HG02973 (cell line): Measurements from ENCODE around the gene KRTAP10-6.
"Not testable (repeated sequence)": the region's sequence is repeated elsewhere in the genome, so short reads cannot be mapped to it uniquely, and the experiment has no call there.

Source experiments
- ATAC-seq: cut with Tn5 transposase; IDR thresholded peaks from one replicate; pipeline ENCODE4 v1.9.1; 2021; ENCODE audit warnings: moderate library complexity; ENCODE audit not compliant: unreplicated experiment

KRTAP10-6 gene

DNA sequence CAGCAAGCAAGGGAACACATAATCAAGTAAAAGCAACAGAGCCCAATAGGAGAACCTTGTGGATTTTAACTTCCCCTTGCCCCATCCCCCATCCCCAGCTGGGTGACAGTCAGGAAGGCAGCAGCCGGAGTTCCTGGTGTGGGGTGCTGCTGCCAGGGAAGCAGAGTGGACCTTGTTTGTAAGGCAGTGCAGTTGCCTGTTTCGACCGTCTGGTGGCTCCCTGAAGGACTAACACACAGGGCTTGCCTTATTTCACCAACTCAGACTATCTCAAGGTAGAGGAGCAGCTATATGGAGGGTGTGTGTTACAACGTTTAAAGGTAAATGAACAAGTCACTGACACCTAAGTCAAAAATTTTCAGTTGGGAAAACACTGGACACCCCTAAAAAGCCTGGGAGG, 26.2 kb upstream of the KRTAP10-6 start:
- no peak for ATAC-seq

DNA sequence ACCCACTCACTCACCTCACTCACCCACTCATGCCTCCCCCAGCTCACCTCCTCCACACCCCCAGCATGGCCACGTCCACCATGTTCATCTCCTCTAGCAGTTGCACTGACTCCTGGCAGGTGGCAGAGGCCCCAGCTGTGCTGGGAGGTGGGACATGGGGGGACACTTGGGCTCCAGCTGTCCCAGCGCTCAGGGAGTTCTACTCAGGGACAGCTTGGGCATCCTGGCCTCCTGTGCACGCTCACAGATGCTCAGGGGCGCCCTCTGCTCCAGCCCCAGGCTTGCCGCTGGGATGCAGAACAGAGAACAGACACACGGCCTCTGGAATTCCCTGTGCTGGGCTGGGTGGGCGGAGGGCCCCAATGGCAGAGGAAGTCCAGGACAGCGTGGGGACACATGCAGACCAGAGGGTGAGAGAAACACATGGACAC, 24.8 kb upstream of the KRTAP10-6 start:
- ATAC-seq: no peak

DNA sequence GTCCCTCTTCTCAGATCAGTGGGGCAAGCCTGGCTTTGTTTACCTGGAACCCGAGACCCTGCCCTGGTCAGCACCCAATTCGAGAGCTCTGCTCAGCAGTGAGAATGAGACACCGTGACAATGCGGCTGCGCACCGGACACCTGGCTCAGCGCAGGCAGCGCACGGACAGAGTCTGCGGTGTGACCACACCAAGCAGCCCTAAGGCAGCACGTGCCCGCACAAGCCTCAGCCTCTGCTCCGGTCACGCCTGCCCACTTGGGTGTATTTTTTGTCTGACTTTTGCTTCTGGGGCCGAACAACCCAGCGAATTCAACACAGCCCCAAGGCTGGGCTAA, 24.3 kb upstream of the KRTAP10-6 start:
- no peak for ATAC-seq

- no peak for ATAC-seq
Observed at GRCh38 chr21:44615911-44616590, 23.7 kb upstream of the KRTAP10-6 start.

GRCh38 chr21:44615466-44615865, 23.2 kb upstream of the KRTAP10-6 start:
- no peak for ATAC-seq

GRCh38 chr21:44614961-44615391, 22.7 kb upstream of the KRTAP10-6 start:
- no peak for ATAC-seq

GRCh38 chr21:44614161-44614631, 21.9 kb upstream of the KRTAP10-6 start:
- no peak for ATAC-seq

DNA sequence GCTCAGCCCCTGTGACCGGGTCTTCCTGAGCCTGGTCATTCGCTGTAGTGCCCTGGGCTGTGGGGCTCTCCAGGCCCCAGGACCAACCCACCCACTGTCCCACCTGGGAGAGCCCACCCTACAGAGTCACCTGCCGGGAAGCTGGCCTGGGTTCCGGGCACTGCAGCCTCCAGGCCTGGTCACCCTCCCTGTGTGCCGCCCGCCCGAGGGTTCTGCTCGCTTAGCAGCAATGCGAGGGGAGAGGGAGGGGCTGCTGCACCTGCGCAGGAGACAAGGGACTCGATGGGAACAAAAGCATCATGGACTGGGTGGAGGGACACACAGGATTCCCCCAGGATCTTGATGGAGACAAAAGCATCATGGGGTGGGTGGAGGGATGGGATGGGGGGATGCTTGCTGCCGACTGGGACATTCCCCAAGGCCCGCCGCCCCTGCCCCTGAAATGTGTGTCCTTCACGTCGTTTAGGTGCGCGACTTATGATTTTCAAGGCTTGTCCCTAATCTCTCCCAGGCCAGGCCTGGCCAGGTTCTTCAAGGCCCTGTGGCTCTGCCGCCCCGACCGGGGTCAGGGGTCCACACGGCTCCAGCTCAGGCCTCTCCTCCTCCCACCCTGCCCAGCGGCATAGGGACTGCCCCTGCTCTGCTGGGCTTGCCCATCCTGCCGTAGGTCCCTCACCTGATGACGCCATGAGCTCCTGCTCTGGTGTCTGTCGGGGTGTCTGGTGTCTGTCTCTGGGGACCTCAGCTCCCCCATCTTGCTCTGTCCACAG, 21.3 kb upstream of the KRTAP10-6 start:
- no peak for ATAC-seq

GRCh38 chr21:44612669-44613229, 20.4 kb upstream of the KRTAP10-6 start:
- ATAC-seq: no peak

DNA sequence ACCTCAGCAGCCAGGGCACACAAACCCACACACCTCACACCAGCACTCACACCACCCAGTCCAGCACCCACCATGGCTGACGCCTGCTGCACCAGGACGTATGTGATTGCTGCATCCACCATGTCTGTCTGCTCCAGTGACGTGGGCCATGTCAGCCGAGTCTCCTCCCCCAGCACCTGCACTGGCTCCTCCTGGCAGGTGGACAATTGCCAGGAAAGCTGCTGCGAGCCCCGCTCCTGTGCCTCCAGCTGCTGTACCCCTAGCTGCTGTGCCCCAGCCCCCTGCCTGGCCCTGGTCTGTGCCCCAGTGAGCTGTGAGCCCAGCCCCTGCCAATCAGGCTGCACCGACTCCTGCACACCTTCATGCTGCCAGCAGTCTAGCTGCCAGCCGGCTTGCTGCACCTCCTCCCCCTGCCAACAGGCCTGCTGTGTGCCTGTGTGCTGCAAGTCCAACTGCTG, 19.8 kb upstream of the KRTAP10-6 start, which contains the start of gene KRTAP10-8:
Gene KRTAP10-8 (plus strand): TSS at position 51 of the 458 bp plus-strand sequence. CDS start 22 bp downstream, at position 73.
- no peak for ATAC-seq

GRCh38 chr21:44611551-44611950, 19.2 kb upstream of the KRTAP10-6 start:
- ATAC-seq: no peak

- not testable (repeated sequence) for ATAC-seq
Observed at GRCh38 chr21:44610157-44610843, 18.0 kb upstream of the KRTAP10-6 start.

GRCh38 chr21:44609193-44609592, 16.9 kb upstream of the KRTAP10-6 start:
- ATAC-seq: no peak

DNA sequence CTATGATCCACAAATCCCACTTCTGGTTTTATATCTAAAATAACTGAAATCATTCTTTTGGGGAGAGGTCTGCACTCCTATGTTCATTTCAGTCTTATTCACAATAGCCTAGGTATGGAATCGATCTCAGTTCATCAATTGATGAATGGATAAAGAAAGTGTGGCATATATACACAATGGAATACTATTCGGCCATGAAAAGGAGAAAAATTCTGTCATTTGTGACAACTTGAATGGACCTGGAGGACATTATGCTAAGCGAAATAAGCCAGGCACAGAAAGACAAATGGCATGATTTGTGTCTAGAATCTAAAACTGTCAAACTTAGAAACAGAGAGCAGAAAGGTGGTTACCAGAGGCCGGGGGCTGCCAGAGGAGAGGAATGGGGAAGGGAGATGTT, 14.2 kb upstream of the KRTAP10-6 start:
- ATAC-seq: no peak

GRCh38 chr21:44603911-44604310, 11.6 kb upstream of the KRTAP10-6 start:
- ATAC-seq: no peak

- no peak for ATAC-seq
Observed at GRCh38 chr21:44603109-44603875, 11.0 kb upstream of the KRTAP10-6 start.

GRCh38 chr21:44602463-44602850, 10.2 kb upstream of the KRTAP10-6 start:
- no peak for ATAC-seq

DNA sequence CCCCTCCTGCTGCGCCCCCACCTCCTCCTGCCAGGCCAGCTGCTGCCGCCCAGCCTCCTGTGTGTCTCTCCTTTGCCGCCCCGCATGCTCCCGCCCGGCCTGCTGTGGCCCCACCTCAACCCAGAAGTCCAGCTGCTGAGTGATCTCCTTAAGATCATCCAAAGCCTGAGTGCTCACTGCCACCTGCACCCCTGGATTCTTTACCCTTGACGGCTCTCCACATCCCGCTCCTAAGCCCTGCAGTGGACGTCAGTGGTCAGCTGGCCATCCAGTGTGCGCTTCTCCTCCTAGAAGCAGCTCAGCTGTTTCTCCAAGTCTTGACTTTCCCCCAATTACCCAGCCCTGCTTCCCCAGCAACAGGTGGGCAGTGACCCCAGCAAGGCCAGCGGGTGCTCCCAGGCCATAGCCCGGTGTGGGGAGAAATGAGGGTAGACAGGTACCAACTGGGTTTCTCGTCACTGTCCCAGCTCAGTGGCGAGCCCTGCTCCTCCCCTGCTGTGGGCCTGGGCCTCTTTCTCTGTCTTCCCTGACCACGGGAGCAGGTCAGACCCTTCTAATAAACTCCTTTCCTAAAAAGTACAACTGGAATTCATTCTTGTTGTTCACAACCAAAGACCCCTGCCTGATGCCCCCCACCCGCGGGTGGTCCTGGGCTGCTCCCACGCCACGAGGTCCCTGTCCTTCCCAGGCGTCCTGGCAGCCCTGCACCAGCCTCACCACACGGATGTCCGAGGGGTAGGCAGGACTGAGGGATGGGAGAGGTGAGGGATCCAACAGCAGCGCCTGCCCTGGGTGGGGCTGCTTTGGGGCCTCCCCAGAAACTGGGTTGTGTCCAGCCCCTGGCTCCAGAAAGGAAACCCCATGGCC, 9.5 kb upstream of the KRTAP10-6 start:
- ATAC-seq: no peak

- ATAC-seq: not testable (repeated sequence)
Observed at GRCh38 chr21:44601091-44601490, 8.8 kb upstream of the KRTAP10-6 start.
